CD14-positive monocyte (primary cell): ENCODE measurements around the gene MPDU1. TPM values are rescaled to one million over a fixed set of nuclear protein-coding genes. Genes with fewer than 3 reads are reported as not detected.

Experiments
- DNase-seq, 3 donors: peaks; one replicate each; pipeline ENCODE4 v3.0.0-alpha.2; 2011 to 2022
- H2AFZ ChIP-seq: 2 replicates; pipeline ENCODE4 v1.6.0; 2012; ENCODE audit warnings: mild to moderate bottlenecking, low read depth, low read length, inconsistent platforms; ENCODE audit not compliant: insufficient read depth, poor library complexity, severe bottlenecking
- H3K27ac ChIP-seq, 2 donors: 1 replicate in 1 of 2; 2 replicates in 1 of 2; pipeline ENCODE4 v1.5.1; 2012 to 2013; ENCODE audit warnings: low read length in 2 of 2, control low read depth in 1 of 2, inconsistent platforms in 1 of 2, low read depth in 1 of 2, mild to moderate bottlenecking in 1 of 2
- H3K27me3 ChIP-seq, 2 donors: one replicate each; pipeline versions ENCODE4 v1.6.0 to v1.6.1; 2011 to 2013; ENCODE audit warnings: low read length in 2 of 2; ENCODE audit not compliant: control insufficient read depth in 2 of 2, insufficient read depth in 2 of 2
- H3K36me3 ChIP-seq, 2 donors: replicated peaks in 1 of 2; 1 replicate in 1 of 2; 2 replicates in 1 of 2; pipeline versions ENCODE4 v1.5.1 to v1.6.1; 2012 to 2013; ENCODE audit warnings: low read length in 2 of 2, control low read depth in 1 of 2, inconsistent platforms in 1 of 2, mild to moderate bottlenecking in 1 of 2; ENCODE audit not compliant: insufficient read depth in 2 of 2, control insufficient read depth in 1 of 2
- H3K4me1 ChIP-seq, 2 donors: 1 replicate in 1 of 2; 2 replicates in 1 of 2; pipeline versions ENCODE4 v1.5.1 to v1.6.1; 2012 to 2013; ENCODE audit warnings: low read length in 2 of 2, control low read depth in 1 of 2, inconsistent platforms in 1 of 2, mild to moderate bottlenecking in 1 of 2, moderate library complexity in 1 of 2; ENCODE audit not compliant: insufficient read depth in 2 of 2, control insufficient read depth in 1 of 2
- H3K4me2 ChIP-seq: replicated peaks from 2 replicates; pipeline ENCODE3; 2012; ENCODE audit warnings: low read length, moderate library complexity, mild to moderate bottlenecking; ENCODE audit not compliant: poor library complexity, severe bottlenecking; ENCODE audit errors: extremely low read depth
- H3K4me3 ChIP-seq, 3 experiments: fragments of 200-600 bp in 1 of 3; sonication (generic) in 1 of 3; replicated peaks in 1 of 3; 1 replicate in 2 of 3; 2 replicates in 1 of 3; pipeline ENCODE4 v1.5.1; 2011 to 2013; ENCODE audit warnings: low read length in 3 of 3, mild to moderate bottlenecking in 3 of 3, control low read depth in 2 of 3, low read depth in 2 of 3, inconsistent platforms in 1 of 3, moderate library complexity in 1 of 3
- H3K79me2 ChIP-seq: 2 replicates; pipeline ENCODE4 v1.6.0; 2012; ENCODE audit warnings: mild to moderate bottlenecking, control low read depth, inconsistent platforms, low read length, moderate library complexity; ENCODE audit not compliant: insufficient read depth
- H3K9ac ChIP-seq: 2 replicates; pipeline ENCODE4 v1.6.0; 2017; ENCODE audit warnings: low read length, mild to moderate bottlenecking; ENCODE audit not compliant: insufficient read depth, poor library complexity, severe bottlenecking
- H3K9me3 ChIP-seq, 2 donors: replicated peaks in 1 of 2; 1 replicate in 1 of 2; 2 replicates in 1 of 2; pipeline versions ENCODE4 v1.5.1 to v1.6.1; 2012 to 2013; ENCODE audit warnings: low read length in 2 of 2, control low read depth in 1 of 2; ENCODE audit not compliant: control insufficient read depth in 1 of 2, insufficient read depth in 1 of 2
- H4K20me1 ChIP-seq: 2 replicates; pipeline ENCODE4 v1.6.0; 2012; ENCODE audit warnings: mild to moderate bottlenecking, low read length, control low read depth, moderate library complexity; ENCODE audit not compliant: insufficient read depth
- H3K27ac Mint-ChIP-seq, 7 donors: one replicate each; pipeline ENCODE4 v1.8.0; 2020; ENCODE audit warnings: mild to moderate bottlenecking in 7 of 7, mixed read lengths in 7 of 7, moderate library complexity in 6 of 7, inconsistent platforms in 2 of 7
- H3K27me3 Mint-ChIP-seq, 3 donors: one replicate each; pipeline ENCODE4 v1.8.0; 2021 to 2022; ENCODE audit warnings: low read depth in 3 of 3, mild to moderate bottlenecking in 3 of 3, mixed read lengths in 3 of 3, moderate library complexity in 3 of 3, inconsistent platforms in 1 of 3
- H3K36me3 Mint-ChIP-seq, 2 donors: one replicate each; pipeline ENCODE4 v1.8.0; 2020; ENCODE audit warnings: mixed read lengths in 2 of 2, inconsistent platforms in 1 of 2, mild to moderate bottlenecking in 1 of 2
- H3K4me1 Mint-ChIP-seq: one replicate; pipeline ENCODE4 v1.8.0; 2020; ENCODE audit warnings: mild to moderate bottlenecking, mixed read lengths
- H3K4me3 Mint-ChIP-seq, 2 donors: one replicate each; pipeline ENCODE4 v1.8.0; 2020; ENCODE audit warnings: mild to moderate bottlenecking in 2 of 2, mixed read lengths in 2 of 2, moderate library complexity in 1 of 2
- H3K9me3 Mint-ChIP-seq, 7 donors: one replicate each; pipeline ENCODE4 v1.8.0; 2020 to 2022; ENCODE audit warnings: mixed read lengths in 7 of 7, mild to moderate bottlenecking in 6 of 7, moderate library complexity in 6 of 7, inconsistent platforms in 2 of 7
- WGBS: methylation state at CpG from one replicate; pipeline ENCODE4 v1.1.5; 2013; ENCODE audit warnings: missing lambda C conversion rate; ENCODE audit not compliant: insufficient coverage; 5-methylcytosine and 5-hydroxymethylcytosine counted together
- intact Hi-C, 2 donors: fragments of 100-400 bp; cut with micrococcal nuclease; formaldehyde crosslinking; loops; one replicate each; pipeline versions ENCODE4 v1.15.0 to v1.15.1; 2023
- polyA plus RNA-seq, 3 donors: library from polyadenylated mRNA; depleted of rRNA in 1 of 3; unstranded in 2 of 3; stranded (reverse) in 1 of 3; fragments of 300-500 nt in 2 of 3; fragments of >200 nt in 1 of 3; fragmentation: Illumina TruSeq in 2 of 3; gene quantifications; 1 replicate in 2 of 3; 2 replicates in 1 of 3; pipeline ENCODE4 v1.2.3, GENCODE V29; 2012 to 2021
- TF ChIP-seq, protein P1 (sequence below): fragments of 200-600 bp; IDR thresholded peaks from one replicate; pipeline ENCODE4 v1.8.0; 2022; ENCODE audit warnings: antibody characterized with exemption, mild to moderate bottlenecking

MPDU1 gene
- polyA plus RNA-seq, 3 donors: 100 to 107 (median 103) TPM

GRCh38 chr17:7626307-7626706 lies 42.7 kb downstream of the MPDU1 start:
- no peaks in the 10 kb centered on the region for H3K27me3 ChIP-seq
- peak overlapping the region; percentile 93 to 97 (median 95) for H3K27ac Mint-ChIP-seq
- 30% methylated on average over 4 of the region's 7 CpGs for WGBS
- H3K9ac ChIP-seq: peak overlapping the region; percentile 93
- no peaks in the 10 kb centered on the region for H3K36me3 ChIP-seq
- H3K4me1 Mint-ChIP-seq: peaks cover 15% of the 10 kb centered on the region
- no peaks in the 10 kb centered on the region for H3K9me3 Mint-ChIP-seq
- TF ChIP-seq, protein P1, sequence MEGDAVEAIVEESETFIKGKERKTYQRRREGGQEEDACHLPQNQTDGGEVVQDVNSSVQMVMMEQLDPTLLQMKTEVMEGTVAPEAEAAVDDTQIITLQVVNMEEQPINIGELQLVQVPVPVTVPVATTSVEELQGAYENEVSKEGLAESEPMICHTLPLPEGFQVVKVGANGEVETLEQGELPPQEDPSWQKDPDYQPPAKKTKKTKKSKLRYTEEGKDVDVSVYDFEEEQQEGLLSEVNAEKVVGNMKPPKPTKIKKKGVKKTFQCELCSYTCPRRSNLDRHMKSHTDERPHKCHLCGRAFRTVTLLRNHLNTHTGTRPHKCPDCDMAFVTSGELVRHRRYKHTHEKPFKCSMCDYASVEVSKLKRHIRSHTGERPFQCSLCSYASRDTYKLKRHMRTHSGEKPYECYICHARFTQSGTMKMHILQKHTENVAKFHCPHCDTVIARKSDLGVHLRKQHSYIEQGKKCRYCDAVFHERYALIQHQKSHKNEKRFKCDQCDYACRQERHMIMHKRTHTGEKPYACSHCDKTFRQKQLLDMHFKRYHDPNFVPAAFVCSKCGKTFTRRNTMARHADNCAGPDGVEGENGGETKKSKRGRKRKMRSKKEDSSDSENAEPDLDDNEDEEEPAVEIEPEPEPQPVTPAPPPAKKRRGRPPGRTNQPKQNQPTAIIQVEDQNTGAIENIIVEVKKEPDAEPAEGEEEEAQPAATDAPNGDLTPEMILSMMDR: no peak
- peak overlapping the region; percentile 87 to 94 for H3K27ac ChIP-seq
- H3K9me3 ChIP-seq: no peaks in the 10 kb centered on the region
- no peaks in the 10 kb centered on the region for H3K27me3 Mint-ChIP-seq
- H2AFZ ChIP-seq: no peak overlapping the region
- H3K36me3 Mint-ChIP-seq: peaks cover 3 to 14% of the 10 kb centered on the region in 2 donors
- H4K20me1 ChIP-seq: no peaks in the 10 kb centered on the region
- peak; percentile 74 to 80 (median 79) for DNase-seq
- intact Hi-C loops: loop anchor here (5.0 kb wide), 1 partner anchor 61 kb away; the partner anchor contains the start of genes TP53 (in 2 of the 2) and WRAP53 (in 2 of the 2)
- H3K79me2 ChIP-seq: peaks cover 13% of the 10 kb centered on the region
- peaks cover 19 to 22% of the 10 kb centered on the region in 2 donors for H3K4me1 ChIP-seq
- H3K4me3 ChIP-seq: peak overlapping the region; percentile 69 to 97 (median 80)
- peak overlapping the region; percentile 97 for H3K4me2 ChIP-seq
- peak overlapping the region; percentile 92 to 93 for H3K4me3 Mint-ChIP-seq

GRCh38 chr17:7626956-7627249 lies 43.3 kb downstream of the MPDU1 start:
- Mint-ChIP-seq H3K27ac (peak overlapping the region; percentile 93 to 97 (median 95)), H3K36me3 (peaks cover 3 to 14% of the 10 kb centered on the region in 2 donors), H3K4me3 (peak overlapping the region; percentile 92 to 93), H3K27me3 (no peaks in the 10 kb centered on the region), H3K4me1 (peaks cover 15% of the 10 kb centered on the region), H3K9me3 (peaks cover 0 to 2% (median 0%) of the 10 kb centered on the region in 7 donors)
- Histone ChIP-seq H3K27ac (peak overlapping the region; percentile 87 to 94), H2AFZ (peak overlapping the region; percentile 66), H4K20me1 (no peaks in the 10 kb centered on the region), H3K9me3 (no peaks in the 10 kb centered on the region), H3K27me3 (no peaks in the 10 kb centered on the region), H3K79me2 (peaks cover 13% of the 10 kb centered on the region), H3K9ac (peak overlapping the region; percentile 93), H3K4me2 (peak overlapping the region; percentile 97), H3K4me1 (peaks cover 19 to 22% of the 10 kb centered on the region in 2 donors), H3K36me3 (no peaks in the 10 kb centered on the region), H3K4me3 (peak overlapping the region; percentile 69 to 97 (median 80))
- no peak for DNase-seq
- 50% methylated on average over 1 of the region's 6 CpGs for WGBS
- intact Hi-C loops: loop anchor here (5.0 kb wide), 1 partner anchor 60 kb away; the partner anchor contains the start of genes TP53 (in 2 of the 2) and WRAP53 (in 2 of the 2)
- TF ChIP-seq, protein P1: no peak
